Left ventricle myocardium inferior (tissue), 1 donor: Measurements from ENCODE around the gene FKBP5. TPM values are rescaled to one million over a fixed set of nuclear protein-coding genes. Genes with fewer than 3 reads are reported as not detected.
A peak's percentile ranks its signal among the peaks of the same experiment; 100 is the strongest.

ENCODE experiments used
- DNase-seq: peaks from one replicate; pipeline ENCODE4 v3.0.0-alpha.2; 2020
- H3K27ac ChIP-seq: fragments of 200-600 bp; replicated peaks from 2 replicates; pipeline ENCODE4 v1.8.0; 2021
- H3K27me3 ChIP-seq: fragments of 200-600 bp; 2 replicates; pipeline ENCODE4 v1.8.0; 2021; ENCODE audit warnings: low read depth
- H3K36me3 ChIP-seq: fragments of 200-600 bp; 2 replicates; pipeline ENCODE4 v1.8.0; 2021
- H3K4me1 ChIP-seq: fragments of 200-600 bp; 2 replicates; pipeline ENCODE4 v1.8.0; 2021
- H3K4me3 ChIP-seq: fragments of 200-600 bp; 2 replicates; pipeline ENCODE4 v1.8.0; 2021; ENCODE audit warnings: mild to moderate bottlenecking, moderate library complexity
- H3K9me3 ChIP-seq: fragments of 200-600 bp; replicated peaks from 2 replicates; pipeline ENCODE4 v1.8.0; 2021
- intact Hi-C: fragments of 100-400 bp; cut with micrococcal nuclease; formaldehyde crosslinking; loops from one replicate; pipeline ENCODE4 v1.11.0; 2022
- total RNA-seq: library from RNA; stranded (reverse); fragmentation: NEBNext Ultra II Directional; extraction: Animal tissue kit (Norgen Biotek cat#: 25700); gene quantifications from one replicate; pipeline ENCODE4 v1.2.1, GENCODE V29; 2021
- TF ChIP-seq, protein P1 (sequence below): fragments of 200-600 bp; IDR thresholded peaks from 2 replicates; pipeline ENCODE4 v1.8.0; 2021; ENCODE audit warnings: antibody characterized with exemption, mild to moderate bottlenecking, borderline replicate concordance
- donor health status: DM: no; HTN: yes; CAD: no; lungs with severe emphysema.

Gene FKBP5
- total RNA-seq, 1 donor from 2014 or later = 101 TPM

DNA sequence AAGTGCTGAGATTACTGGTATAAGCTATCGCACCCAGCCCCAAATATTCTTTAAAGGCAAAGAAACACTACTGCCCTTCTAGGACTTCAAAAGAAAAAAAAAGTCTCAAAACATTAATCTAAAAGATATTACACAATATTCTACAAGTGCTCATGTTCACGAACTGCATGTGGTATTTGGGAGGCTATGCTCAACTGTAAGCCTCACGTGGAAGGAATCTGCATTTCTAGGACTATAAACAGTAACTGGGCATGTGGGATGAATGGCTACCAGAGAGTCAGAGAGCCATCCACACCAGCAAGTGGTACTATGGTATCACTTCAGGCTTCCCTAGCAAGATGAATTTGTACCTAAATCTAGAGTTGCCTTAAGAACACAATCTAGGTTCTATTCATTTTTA lies 50.0 kb downstream of the FKBP5 start:
- H3K4me3 ChIP-seq = no peak overlapping the region
- H3K27ac ChIP-seq = no peak overlapping the region
- intact Hi-C loops = no loop called here
- peaks cover 80% of the 10 kb centered on the region for H3K36me3 ChIP-seq
- no peaks in the 10 kb centered on the region for H3K9me3 ChIP-seq
- TF ChIP-seq, protein P1, sequence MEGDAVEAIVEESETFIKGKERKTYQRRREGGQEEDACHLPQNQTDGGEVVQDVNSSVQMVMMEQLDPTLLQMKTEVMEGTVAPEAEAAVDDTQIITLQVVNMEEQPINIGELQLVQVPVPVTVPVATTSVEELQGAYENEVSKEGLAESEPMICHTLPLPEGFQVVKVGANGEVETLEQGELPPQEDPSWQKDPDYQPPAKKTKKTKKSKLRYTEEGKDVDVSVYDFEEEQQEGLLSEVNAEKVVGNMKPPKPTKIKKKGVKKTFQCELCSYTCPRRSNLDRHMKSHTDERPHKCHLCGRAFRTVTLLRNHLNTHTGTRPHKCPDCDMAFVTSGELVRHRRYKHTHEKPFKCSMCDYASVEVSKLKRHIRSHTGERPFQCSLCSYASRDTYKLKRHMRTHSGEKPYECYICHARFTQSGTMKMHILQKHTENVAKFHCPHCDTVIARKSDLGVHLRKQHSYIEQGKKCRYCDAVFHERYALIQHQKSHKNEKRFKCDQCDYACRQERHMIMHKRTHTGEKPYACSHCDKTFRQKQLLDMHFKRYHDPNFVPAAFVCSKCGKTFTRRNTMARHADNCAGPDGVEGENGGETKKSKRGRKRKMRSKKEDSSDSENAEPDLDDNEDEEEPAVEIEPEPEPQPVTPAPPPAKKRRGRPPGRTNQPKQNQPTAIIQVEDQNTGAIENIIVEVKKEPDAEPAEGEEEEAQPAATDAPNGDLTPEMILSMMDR = no peak
- DNase-seq = no peak
- no peaks in the 10 kb centered on the region for H3K27me3 ChIP-seq
- peaks cover 17% of the 10 kb centered on the region for H3K4me1 ChIP-seq

DNA sequence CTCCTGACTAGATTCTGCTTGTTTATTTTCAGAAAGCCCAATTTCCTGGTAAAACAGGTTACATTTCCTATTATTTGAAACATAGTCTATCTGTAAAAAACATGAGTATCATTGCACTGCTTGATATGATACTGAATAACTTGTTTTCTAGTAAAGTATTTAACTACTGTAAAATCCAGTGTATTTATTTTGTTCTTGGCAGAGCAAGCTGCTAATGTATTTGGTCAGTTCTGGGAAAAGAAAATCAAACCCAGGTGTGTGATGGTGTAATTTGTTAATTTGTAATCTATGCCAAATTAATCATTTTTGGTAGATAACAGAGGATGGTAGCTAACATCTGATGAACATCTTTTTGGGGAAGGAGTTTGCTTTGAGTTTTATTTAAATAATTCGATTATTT lies 50.8 kb downstream of the FKBP5 start:
- H3K9me3 ChIP-seq = no peaks in the 10 kb centered on the region
- H3K36me3 ChIP-seq = peaks cover 85% of the 10 kb centered on the region
- TF ChIP-seq, protein P1 = no peak
- no peak overlapping the region for H3K27ac ChIP-seq
- H3K4me3 ChIP-seq = no peak overlapping the region
- H3K27me3 ChIP-seq = no peaks in the 10 kb centered on the region
- intact Hi-C loops = no loop called here
- peaks cover 14% of the 10 kb centered on the region for H3K4me1 ChIP-seq
- no peak for DNase-seq

DNA sequence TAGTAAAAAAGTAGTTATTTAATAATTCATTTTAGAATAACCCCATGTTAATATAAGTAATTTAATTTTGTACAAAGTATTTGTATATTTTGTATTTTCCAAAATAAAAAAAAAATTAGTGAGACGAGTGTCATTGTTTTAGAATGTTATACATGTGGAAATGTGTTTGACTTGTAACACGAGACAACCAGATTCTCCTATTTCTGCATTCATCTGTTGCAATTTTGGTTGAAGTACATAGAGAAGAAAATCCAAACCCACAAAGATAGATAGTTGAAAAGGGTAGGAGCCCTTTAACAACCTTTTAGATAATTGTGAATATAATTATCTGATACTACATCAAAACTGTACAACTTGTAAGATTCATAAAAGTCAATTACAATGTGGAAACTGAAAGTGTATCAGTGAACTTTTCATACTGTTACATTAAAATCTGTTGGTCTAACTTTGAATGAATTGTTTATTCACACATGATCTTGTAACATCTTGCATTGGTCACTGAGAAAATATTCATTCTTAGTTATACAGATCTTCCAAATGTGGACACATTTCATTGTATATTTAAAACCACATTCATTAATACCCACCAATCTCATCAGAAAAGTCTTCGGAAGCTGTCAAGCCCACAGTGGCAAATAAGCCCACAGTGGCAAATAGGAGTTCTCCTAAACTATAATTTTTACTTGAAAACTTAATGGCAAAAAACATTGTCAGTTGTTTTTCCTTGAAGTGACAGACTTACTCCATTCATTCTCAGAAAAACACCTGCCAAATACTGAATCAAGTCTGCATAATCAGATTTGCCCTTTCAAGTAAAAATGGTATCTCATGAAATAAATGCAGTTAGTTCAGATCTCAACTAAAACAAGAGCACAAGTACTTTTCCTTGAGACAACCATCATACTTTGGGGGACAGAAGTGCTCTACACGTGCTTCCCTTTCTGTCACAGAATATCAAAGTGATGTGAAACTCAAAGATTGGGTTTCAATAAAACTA lies 52.8 kb downstream of the FKBP5 start:
- intact Hi-C loops = no loop called here
- no peak overlapping the region for H3K4me3 ChIP-seq
- no peaks in the 10 kb centered on the region for H3K9me3 ChIP-seq
- H3K4me1 ChIP-seq = peaks cover 14% of the 10 kb centered on the region
- H3K27ac ChIP-seq = peak overlapping the region; percentile 30
- no peaks in the 10 kb centered on the region for H3K27me3 ChIP-seq
- peaks cover 84% of the 10 kb centered on the region for H3K36me3 ChIP-seq
- TF ChIP-seq, protein P1 = no peak
- no peak for DNase-seq

- TF ChIP-seq, protein P1 = no peak
- H3K36me3 ChIP-seq = peaks cover 84% of the 10 kb centered on the region
- H3K4me3 ChIP-seq = no peak overlapping the region
- H3K27ac ChIP-seq = peak overlapping the region; percentile 30
- H3K4me1 ChIP-seq = peaks cover 18% of the 10 kb centered on the region
- DNase-seq = peak; percentile 55
- no peaks in the 10 kb centered on the region for H3K27me3 ChIP-seq
- intact Hi-C loops = no loop called here
- H3K9me3 ChIP-seq = no peaks in the 10 kb centered on the region
These were observed 54.4 kb downstream of the FKBP5 start for GRCh38 chr6:35634316-35634715.

GRCh38 chr6:35633579-35634089 lies 55.1 kb downstream of the FKBP5 start:
- peaks cover 18% of the 10 kb centered on the region for H3K4me1 ChIP-seq
- no peaks in the 10 kb centered on the region for H3K9me3 ChIP-seq
- peaks cover 84% of the 10 kb centered on the region for H3K36me3 ChIP-seq
- DNase-seq = no peak
- intact Hi-C loops = no loop called here
- H3K27ac ChIP-seq = peak overlapping the region; percentile 30
- H3K27me3 ChIP-seq = no peaks in the 10 kb centered on the region
- TF ChIP-seq, protein P1 = no peak
- H3K4me3 ChIP-seq = no peak overlapping the region
